IPS-20b (cell line): ENCODE results near the gene WDR26.
A peak's percentile ranks its signal among the peaks of the same experiment; 100 is the strongest.
"Not testable (repeated sequence)": the region's sequence is repeated elsewhere in the genome, so short reads cannot be mapped to it uniquely, and the experiment has no call there.

Experiments used
- H3K27ac ChIP-seq: one replicate; pipeline ENCODE4 v1.5.1; 2013; ENCODE audit warnings: low read length
- H3K27me3 ChIP-seq: 2 replicates; pipeline ENCODE4 v1.6.1; 2013; ENCODE audit warnings: mild to moderate bottlenecking, low read length, inconsistent platforms; ENCODE audit not compliant: insufficient read depth
- H3K36me3 ChIP-seq: 2 replicates; pipeline ENCODE4 v1.6.1; 2013; ENCODE audit warnings: low read depth, mild to moderate bottlenecking, inconsistent platforms, low read length, moderate library complexity; ENCODE audit not compliant: insufficient read depth
- H3K4me1 ChIP-seq: 2 replicates; pipeline ENCODE4 v1.6.1; 2013; ENCODE audit warnings: mild to moderate bottlenecking, control low read depth, inconsistent platforms, low read length, moderate library complexity; ENCODE audit not compliant: insufficient read depth
- H3K4me3 ChIP-seq: 2 replicates; pipeline ENCODE4 v1.5.1; 2013; ENCODE audit warnings: mild to moderate bottlenecking, low read length, inconsistent platforms
- H3K9ac ChIP-seq: 2 replicates; pipeline ENCODE4 v1.6.1; 2013; ENCODE audit warnings: low read depth, mild to moderate bottlenecking, inconsistent platforms, low read length, moderate library complexity
- H3K9me3 ChIP-seq: 2 replicates; pipeline ENCODE4 v1.6.1; 2013; ENCODE audit warnings: mild to moderate bottlenecking, low read depth, low read length, inconsistent platforms; ENCODE audit not compliant: insufficient read depth

Gene WDR26

GRCh38 chr1:224433041-224433691 is 1.4 kb downstream of the WDR26 start:
- Histone ChIP-seq H3K4me1 (peaks cover 13% of the 10 kb centered on the region), H3K4me3 (peak overlapping the region; percentile 93), H3K27me3 (no peaks in the 10 kb centered on the region), H3K27ac (peak overlapping the region; percentile 39), H3K36me3 (peaks cover 48% of the 10 kb centered on the region), H3K9me3 (no peaks in the 10 kb centered on the region), H3K9ac (peak overlapping the region; percentile 77; the same call in 1 of the 2 replicates)

- Histone ChIP-seq H3K27me3 (no peaks in the 10 kb centered on the region), H3K36me3 (peaks cover 53% of the 10 kb centered on the region), H3K9ac (peak overlapping the region; percentile 77; the same call in 1 of the 2 replicates), H3K4me1 (peaks cover 13% of the 10 kb centered on the region), H3K9me3 (no peaks in the 10 kb centered on the region), H3K27ac (no peak overlapping the region), H3K4me3 (peak overlapping the region; percentile 93)
Measured at GRCh38 chr1:224432672-224433040, 1.9 kb downstream of the WDR26 start.

DNA sequence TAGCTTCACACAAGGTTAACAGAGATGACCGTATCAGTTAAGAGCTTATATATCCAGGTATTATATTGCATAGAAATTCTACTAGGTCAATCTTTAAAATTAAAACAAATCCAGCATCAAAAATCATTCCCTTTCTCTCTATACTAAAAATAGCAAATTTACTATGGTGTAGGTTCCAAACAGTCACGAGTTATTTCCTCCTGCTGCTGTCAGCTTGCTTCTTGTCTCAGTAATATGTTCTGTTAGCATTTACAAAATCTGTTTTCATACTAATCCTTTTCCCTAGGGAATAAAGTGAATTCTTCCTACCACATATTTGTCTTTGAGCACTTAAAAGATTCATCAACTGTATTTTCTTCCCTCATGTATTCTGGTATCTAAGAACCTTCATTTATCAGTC is 2.5 kb downstream of the WDR26 start:
- Histone ChIP-seq H3K27me3 (no peaks in the 10 kb centered on the region), H3K36me3 (peaks cover 58% of the 10 kb centered on the region), H3K9ac (peak overlapping the region; percentile 77; the same call in 1 of the 2 replicates), H3K4me3 (peak overlapping the region; percentile 93), H3K27ac (no peak overlapping the region), H3K4me1 (peaks cover 13% of the 10 kb centered on the region), H3K9me3 (no peaks in the 10 kb centered on the region)

GRCh38 chr1:224431726-224432125 is 2.9 kb downstream of the WDR26 start:
- H3K9ac ChIP-seq, result peak overlapping the region; percentile 77; the same call in 1 of the 2 replicates
- H3K27ac ChIP-seq, result no peak overlapping the region
- H3K36me3 ChIP-seq, result peaks cover 61% of the 10 kb centered on the region
- no peaks in the 10 kb centered on the region for H3K27me3 ChIP-seq
- no peaks in the 10 kb centered on the region for H3K9me3 ChIP-seq
- H3K4me1 ChIP-seq, result peaks cover 13% of the 10 kb centered on the region
- H3K4me3 ChIP-seq, result peak overlapping the region; percentile 93

DNA sequence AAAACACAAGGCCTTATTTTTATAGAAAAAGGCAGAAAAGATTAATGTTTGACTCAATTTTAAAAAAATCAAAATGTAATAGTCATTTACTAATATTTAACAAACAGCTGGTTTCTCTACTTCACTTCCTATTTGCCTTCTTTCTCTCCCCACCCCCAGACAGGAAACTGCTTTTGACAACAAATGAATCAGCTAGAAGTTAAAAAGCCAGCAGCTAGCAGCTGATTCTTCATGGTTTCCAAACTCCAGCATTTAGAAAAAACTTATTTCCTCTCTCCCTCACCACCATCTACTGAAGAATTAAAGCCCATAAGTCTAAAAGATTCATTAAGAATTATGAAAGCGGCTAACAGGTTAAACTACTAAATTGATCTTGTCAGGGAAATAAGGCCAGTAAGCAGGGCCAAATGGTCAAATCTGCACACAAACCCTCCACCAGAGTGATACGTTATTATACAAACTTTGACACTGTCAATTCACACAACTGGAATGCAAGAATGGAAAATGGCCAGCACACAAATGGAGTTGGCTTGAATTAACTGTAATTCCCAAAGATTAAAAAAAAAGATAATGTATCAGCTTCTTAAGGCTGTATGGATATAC is 4.0 kb downstream of the WDR26 start:
- Histone ChIP-seq H3K36me3 (peaks cover 72% of the 10 kb centered on the region), H3K9me3 (no peaks in the 10 kb centered on the region), H3K4me3 (0 out of 2 replicates have a peak overlapping the region, but pooled peaks have one; percentile 24), H3K27me3 (no peaks in the 10 kb centered on the region), H3K4me1 (peaks cover 7% of the 10 kb centered on the region; the same call in 1 of the 2 replicates), H3K27ac (no peak overlapping the region), H3K9ac (no peak overlapping the region)

DNA sequence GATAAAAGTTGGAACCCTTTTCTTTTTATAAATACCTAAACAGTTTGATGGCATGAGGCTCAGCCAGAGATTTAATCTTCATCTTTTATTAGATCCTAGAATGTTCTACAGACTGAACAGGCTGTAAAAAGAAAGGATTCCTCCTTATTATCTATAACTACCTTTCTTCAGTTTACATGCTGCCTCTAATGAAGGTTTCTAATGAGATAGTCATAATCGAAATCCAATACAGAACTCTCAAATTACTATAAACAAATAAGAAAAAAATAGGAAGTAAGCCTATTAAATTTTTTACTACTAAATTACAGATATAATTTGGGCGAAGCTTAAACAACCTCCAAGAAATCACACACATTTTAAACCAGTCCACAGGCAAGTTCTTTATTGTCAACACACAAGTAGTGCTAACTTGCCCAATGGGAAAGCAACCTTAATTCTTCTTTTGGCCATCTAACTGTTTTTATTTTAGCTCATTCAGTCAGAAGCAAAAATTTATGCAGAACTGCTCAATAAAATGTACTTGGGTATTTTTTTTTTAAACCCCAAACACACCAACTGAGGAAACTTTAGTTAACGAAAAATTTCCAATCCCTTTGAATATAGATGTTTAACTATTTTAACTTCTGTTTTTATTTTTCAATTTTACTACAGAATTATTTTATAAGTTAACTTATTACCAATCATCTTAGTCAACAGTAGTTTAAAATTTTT is 4.8 kb downstream of the WDR26 start:
- H3K4me3 ChIP-seq, result no peak overlapping the region
- H3K27ac ChIP-seq, result no peak overlapping the region
- H3K27me3 ChIP-seq, result no peaks in the 10 kb centered on the region
- peaks cover 81% of the 10 kb centered on the region for H3K36me3 ChIP-seq
- H3K9ac ChIP-seq, result no peak overlapping the region
- no peaks in the 10 kb centered on the region for H3K9me3 ChIP-seq
- H3K4me1 ChIP-seq, result peaks cover 6% of the 10 kb centered on the region; the same call in 1 of the 2 replicates

- H3K27ac ChIP-seq, H3K9ac ChIP-seq, H3K4me1 ChIP-seq, H3K27me3 ChIP-seq, H3K9me3 ChIP-seq, H3K4me3 ChIP-seq: not testable (repeated sequence)
- peaks cover 91% of the 10 kb centered on the region for H3K36me3 ChIP-seq
Measured at GRCh38 chr1:224428713-224429112, 5.9 kb downstream of the WDR26 start.

- Histone ChIP-seq H3K4me1 (peaks cover 6% of the 10 kb centered on the region; the same call in 1 of the 2 replicates), H3K36me3 (peaks cover 98% of the 10 kb centered on the region), H3K4me3 (no peak overlapping the region), H3K27me3 (no peaks in the 10 kb centered on the region), H3K9me3 (no peaks in the 10 kb centered on the region), H3K9ac (no peak overlapping the region), H3K27ac (no peak overlapping the region)
Measured at GRCh38 chr1:224427346-224427745, 7.3 kb downstream of the WDR26 start.

GRCh38 chr1:224426869-224427268 is 7.7 kb downstream of the WDR26 start:
- H3K4me3 ChIP-seq, H3K27ac ChIP-seq, H3K9me3 ChIP-seq, H3K27me3 ChIP-seq, H3K4me1 ChIP-seq, H3K9ac ChIP-seq: not testable (repeated sequence)
- H3K36me3 ChIP-seq, result peaks cover 98% of the 10 kb centered on the region

DNA sequence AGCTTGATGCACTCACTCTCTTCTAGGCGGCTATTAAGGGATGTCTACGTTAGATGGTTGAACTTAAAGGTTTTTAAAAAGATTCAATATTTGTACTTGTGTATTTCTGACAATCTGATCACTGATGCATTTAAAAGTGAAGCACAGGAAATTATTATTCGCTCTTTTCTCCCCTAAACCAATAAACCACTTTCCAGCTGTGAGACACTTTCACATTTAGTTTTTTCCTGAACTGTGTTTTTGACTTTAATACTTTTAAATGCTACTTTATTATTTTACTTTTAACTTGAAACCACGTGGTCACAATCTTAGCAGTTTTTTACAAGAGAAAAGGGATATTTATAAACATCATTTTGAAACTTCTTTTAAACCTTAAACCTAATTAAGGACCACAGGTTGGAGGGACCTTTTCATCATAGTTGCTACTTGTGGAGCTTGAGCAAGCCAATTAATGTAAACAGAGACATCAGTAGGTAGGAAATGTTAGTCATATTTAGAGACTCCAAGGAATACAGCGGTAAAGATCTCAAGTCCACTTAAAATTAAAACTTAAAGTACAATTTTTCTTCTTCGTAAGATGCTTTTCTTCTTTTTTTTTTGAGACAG is 9.2 kb downstream of the WDR26 start:
- Histone ChIP-seq H3K36me3 (peaks cover 98% of the 10 kb centered on the region), H3K27me3 (no peaks in the 10 kb centered on the region), H3K27ac (no peak overlapping the region), H3K4me3 (no peak overlapping the region), H3K9ac (no peak overlapping the region), H3K9me3 (no peaks in the 10 kb centered on the region), H3K4me1 (no peaks in the 10 kb centered on the region)

GRCh38 chr1:224420106-224420505 is 14.5 kb downstream of the WDR26 start:
- H3K4me3 ChIP-seq, result no peak overlapping the region
- H3K4me1 ChIP-seq, result no peaks in the 10 kb centered on the region
- no peak overlapping the region for H3K27ac ChIP-seq
- no peaks in the 10 kb centered on the region for H3K27me3 ChIP-seq
- H3K9me3 ChIP-seq, result no peaks in the 10 kb centered on the region
- H3K36me3 ChIP-seq, result peaks cover 98% of the 10 kb centered on the region
- H3K9ac ChIP-seq, result no peak overlapping the region
